Type B pancreatic cell (in vitro differentiated cells): Measurements from ENCODE around the gene NMRAL1. TPM values are rescaled to one million over a fixed set of nuclear protein-coding genes. Genes with fewer than 3 reads are reported as not detected.

ENCODE experiments used
- DNase-seq: peaks from one replicate; pipeline ENCODE4 v3.0.0; 2021; ENCODE audit warnings: mixed read lengths; ENCODE audit not compliant: unreplicated experiment; ENCODE audit errors: extremely low spot score
- H3K27ac Mint-ChIP-seq: 2 replicates; pipeline ENCODE4 v1.8.0; 2021; ENCODE audit warnings: mild to moderate bottlenecking, mixed read lengths
- H3K27me3 Mint-ChIP-seq: 2 replicates; pipeline ENCODE4 v1.8.0; 2021; ENCODE audit warnings: mixed read lengths
- H3K36me3 Mint-ChIP-seq: 2 replicates; pipeline ENCODE4 v1.8.0; 2021; ENCODE audit warnings: mixed read lengths
- H3K4me1 Mint-ChIP-seq: one replicate; pipeline ENCODE4 v1.8.0; 2021; ENCODE audit warnings: mixed read lengths; ENCODE audit not compliant: unreplicated experiment
- H3K4me3 Mint-ChIP-seq: 2 replicates; pipeline ENCODE4 v1.8.0; 2021; ENCODE audit warnings: mild to moderate bottlenecking, mixed read lengths
- H3K9me3 Mint-ChIP-seq: 2 replicates; pipeline ENCODE4 v1.8.0; 2021; ENCODE audit warnings: mixed read lengths
- total RNA-seq: library from RNA; stranded (reverse); gene quantifications from 2 replicates; pipeline ENCODE4 v1.2.1, GENCODE V29; 2021; ENCODE audit warnings: low replicate concordance
- TF ChIP-seq, protein P1 (sequence below): fragments of 200-600 bp; sonication (generic); conservative IDR thresholded peaks from 2 replicates; pipeline ENCODE4 v1.5.0; 2021; ENCODE audit warnings: antibody characterized with exemption, mild to moderate bottlenecking

The NMRAL1 gene
- total RNA-seq, 1 donor from 2014 or later: 49.1 TPM

- Mint-ChIP-seq H3K27ac (no peak overlapping the region), H3K4me3 (no peak overlapping the region), H3K9me3 (no peaks in the 10 kb centered on the region), H3K4me1 (peaks cover 18% of the 10 kb centered on the region), H3K36me3 (peaks cover 4% of the 10 kb centered on the region), H3K27me3 (no peaks in the 10 kb centered on the region)
- DNase-seq: no peak
- TF ChIP-seq, protein P1, sequence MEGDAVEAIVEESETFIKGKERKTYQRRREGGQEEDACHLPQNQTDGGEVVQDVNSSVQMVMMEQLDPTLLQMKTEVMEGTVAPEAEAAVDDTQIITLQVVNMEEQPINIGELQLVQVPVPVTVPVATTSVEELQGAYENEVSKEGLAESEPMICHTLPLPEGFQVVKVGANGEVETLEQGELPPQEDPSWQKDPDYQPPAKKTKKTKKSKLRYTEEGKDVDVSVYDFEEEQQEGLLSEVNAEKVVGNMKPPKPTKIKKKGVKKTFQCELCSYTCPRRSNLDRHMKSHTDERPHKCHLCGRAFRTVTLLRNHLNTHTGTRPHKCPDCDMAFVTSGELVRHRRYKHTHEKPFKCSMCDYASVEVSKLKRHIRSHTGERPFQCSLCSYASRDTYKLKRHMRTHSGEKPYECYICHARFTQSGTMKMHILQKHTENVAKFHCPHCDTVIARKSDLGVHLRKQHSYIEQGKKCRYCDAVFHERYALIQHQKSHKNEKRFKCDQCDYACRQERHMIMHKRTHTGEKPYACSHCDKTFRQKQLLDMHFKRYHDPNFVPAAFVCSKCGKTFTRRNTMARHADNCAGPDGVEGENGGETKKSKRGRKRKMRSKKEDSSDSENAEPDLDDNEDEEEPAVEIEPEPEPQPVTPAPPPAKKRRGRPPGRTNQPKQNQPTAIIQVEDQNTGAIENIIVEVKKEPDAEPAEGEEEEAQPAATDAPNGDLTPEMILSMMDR: no peak
Measured at GRCh38 chr16:4512473-4512872, 38.0 kb upstream of the NMRAL1 start.

DNA sequence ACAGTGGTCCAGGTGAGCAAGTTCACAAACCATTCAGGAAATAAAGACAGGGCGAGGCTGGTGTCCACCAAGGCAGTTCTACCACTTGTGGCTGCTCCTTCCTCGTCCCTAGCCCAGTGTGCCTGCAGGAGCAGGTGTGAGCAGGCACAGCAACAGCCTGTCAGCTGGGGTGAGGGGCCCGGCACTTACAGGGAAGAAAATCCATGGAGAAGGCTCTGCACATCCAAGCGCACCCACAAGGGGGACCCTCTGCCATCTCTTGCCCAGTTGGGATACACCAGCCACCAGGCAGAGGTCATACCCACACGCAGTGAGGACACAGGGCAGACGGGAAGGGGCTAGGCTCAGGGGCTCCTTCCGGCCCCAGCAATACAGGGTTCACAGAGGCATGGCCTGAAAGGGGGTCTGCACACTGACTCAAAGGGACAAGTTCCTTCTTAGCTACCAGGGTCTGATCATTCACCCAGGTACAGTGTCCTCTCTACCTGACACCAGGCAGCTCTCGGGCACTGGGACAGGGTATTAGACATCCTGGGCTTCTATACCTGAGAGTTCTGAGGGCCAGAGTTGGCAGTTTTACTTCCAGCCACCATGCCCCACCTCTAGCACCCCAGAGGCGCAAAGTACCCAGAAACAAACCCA lies 37.1 kb upstream of the NMRAL1 start:
- no peaks in the 10 kb centered on the region for H3K27me3 Mint-ChIP-seq
- H3K9me3 Mint-ChIP-seq: no peaks in the 10 kb centered on the region
- peaks cover 18% of the 10 kb centered on the region for H3K4me1 Mint-ChIP-seq
- H3K36me3 Mint-ChIP-seq: peaks cover 4% of the 10 kb centered on the region
- H3K27ac Mint-ChIP-seq: peak overlapping the region; percentile 69
- TF ChIP-seq, protein P1: peak; percentile 77
- no peak overlapping the region for H3K4me3 Mint-ChIP-seq
- DNase-seq: peak; percentile 80

DNA sequence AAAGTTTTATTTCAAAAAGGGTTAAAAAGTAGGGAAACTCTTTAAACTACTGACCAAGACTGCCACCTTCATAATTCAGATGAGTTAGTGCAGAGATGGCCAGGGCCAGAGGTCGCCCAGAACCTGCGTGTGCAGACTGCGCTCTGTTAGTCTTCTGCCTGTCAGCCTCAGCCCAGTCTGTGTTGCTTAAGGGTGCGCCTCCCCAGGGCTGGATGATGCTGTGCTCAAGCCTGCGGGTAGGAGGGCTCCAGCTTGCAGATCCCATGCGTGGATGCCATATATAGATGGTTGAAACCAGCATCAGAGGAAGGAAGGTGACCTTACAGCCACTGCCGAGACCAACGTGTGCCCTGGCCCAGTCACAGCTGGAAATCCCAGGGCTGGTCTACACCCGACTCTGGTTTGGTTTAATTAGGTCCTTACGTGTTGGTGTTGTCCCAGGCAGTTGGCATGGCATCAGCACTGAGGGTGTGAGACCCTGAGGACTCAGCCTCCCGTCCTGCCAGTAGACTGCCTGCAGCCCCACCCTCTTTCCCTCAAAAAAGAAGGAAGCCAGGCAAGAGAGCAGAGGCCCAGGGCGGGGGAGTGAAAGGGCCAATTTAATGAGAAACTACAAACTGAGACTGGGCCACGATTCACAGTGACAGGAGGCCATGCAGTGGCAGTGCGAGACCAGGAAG lies 36.5 kb upstream of the NMRAL1 start:
- peaks cover 17% of the 10 kb centered on the region for H3K4me1 Mint-ChIP-seq
- no peaks in the 10 kb centered on the region for H3K27me3 Mint-ChIP-seq
- peak overlapping the region; percentile 69 for H3K27ac Mint-ChIP-seq
- H3K4me3 Mint-ChIP-seq: no peak overlapping the region
- H3K9me3 Mint-ChIP-seq: no peaks in the 10 kb centered on the region
- TF ChIP-seq, protein P1: no peak
- no peak for DNase-seq
- peaks cover 7% of the 10 kb centered on the region for H3K36me3 Mint-ChIP-seq

GRCh38 chr16:4510131-4510530 lies 35.7 kb upstream of the NMRAL1 start:
- H3K9me3 Mint-ChIP-seq: no peaks in the 10 kb centered on the region
- TF ChIP-seq, protein P1: no peak
- H3K4me3 Mint-ChIP-seq: no peak overlapping the region
- peaks cover 9% of the 10 kb centered on the region for H3K4me1 Mint-ChIP-seq
- H3K27ac Mint-ChIP-seq: peak overlapping the region; percentile 39
- H3K36me3 Mint-ChIP-seq: peaks cover 7% of the 10 kb centered on the region
- no peak for DNase-seq
- H3K27me3 Mint-ChIP-seq: no peaks in the 10 kb centered on the region

DNA sequence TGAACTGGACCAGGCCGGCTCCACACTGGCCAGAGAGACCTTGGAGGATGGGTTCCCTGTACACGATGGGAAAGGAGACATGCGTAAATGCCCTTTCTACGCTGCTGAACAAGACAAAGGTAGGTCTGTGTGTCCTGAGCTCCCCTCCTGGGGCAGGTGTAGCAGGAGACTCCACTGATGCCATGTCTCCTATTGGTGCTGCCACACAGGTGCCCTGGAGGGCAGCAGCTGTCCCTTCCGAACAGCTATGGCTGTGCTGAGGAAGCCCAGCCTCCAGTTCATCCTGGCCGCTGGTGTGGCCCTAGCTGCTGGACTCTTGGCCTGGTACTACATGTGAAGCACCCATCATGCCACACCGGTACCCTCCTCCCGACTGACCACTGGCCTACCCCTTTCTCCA lies 35.0 kb upstream of the NMRAL1 start:
- Mint-ChIP-seq H3K27ac (no peak overlapping the region), H3K4me1 (peaks cover 12% of the 10 kb centered on the region), H3K9me3 (no peaks in the 10 kb centered on the region), H3K4me3 (no peak overlapping the region), H3K27me3 (no peaks in the 10 kb centered on the region), H3K36me3 (peaks cover 7% of the 10 kb centered on the region)
- TF ChIP-seq, protein P1: no peak
- DNase-seq: no peak
